T-helper 1 cell treated with Interleukin-12 subunit alpha and Interleukin-12 subunit beta and Interleukin-4 antibody, amounts not matched to agents 30 μg/mL and 1 μg/mL, for 36 hours (primary cell): ENCODE measurements around the gene SHISA8.
A peak's percentile ranks its signal among the peaks of the same experiment; 100 is the strongest.

Experiments
- H3K27ac Mint-ChIP-seq: one replicate; pipeline ENCODE4 v1.8.0; 2021; ENCODE audit warnings: mild to moderate bottlenecking, mixed read lengths
- H3K27me3 Mint-ChIP-seq: one replicate; pipeline ENCODE4 v1.8.0; 2021; ENCODE audit warnings: low read depth, mixed read lengths
- H3K36me3 Mint-ChIP-seq: one replicate; pipeline ENCODE4 v1.8.0; 2021; ENCODE audit warnings: low read depth, mixed read lengths
- H3K4me1 Mint-ChIP-seq: one replicate; pipeline ENCODE4 v1.8.0; 2021; ENCODE audit warnings: low read depth, mixed read lengths
- H3K4me3 Mint-ChIP-seq: one replicate; pipeline ENCODE4 v1.8.0; 2021; ENCODE audit warnings: mild to moderate bottlenecking, moderate library complexity, mixed read lengths
- H3K9me3 Mint-ChIP-seq: one replicate; pipeline ENCODE4 v1.8.0; 2021; ENCODE audit warnings: mixed read lengths

Gene SHISA8

DNA sequence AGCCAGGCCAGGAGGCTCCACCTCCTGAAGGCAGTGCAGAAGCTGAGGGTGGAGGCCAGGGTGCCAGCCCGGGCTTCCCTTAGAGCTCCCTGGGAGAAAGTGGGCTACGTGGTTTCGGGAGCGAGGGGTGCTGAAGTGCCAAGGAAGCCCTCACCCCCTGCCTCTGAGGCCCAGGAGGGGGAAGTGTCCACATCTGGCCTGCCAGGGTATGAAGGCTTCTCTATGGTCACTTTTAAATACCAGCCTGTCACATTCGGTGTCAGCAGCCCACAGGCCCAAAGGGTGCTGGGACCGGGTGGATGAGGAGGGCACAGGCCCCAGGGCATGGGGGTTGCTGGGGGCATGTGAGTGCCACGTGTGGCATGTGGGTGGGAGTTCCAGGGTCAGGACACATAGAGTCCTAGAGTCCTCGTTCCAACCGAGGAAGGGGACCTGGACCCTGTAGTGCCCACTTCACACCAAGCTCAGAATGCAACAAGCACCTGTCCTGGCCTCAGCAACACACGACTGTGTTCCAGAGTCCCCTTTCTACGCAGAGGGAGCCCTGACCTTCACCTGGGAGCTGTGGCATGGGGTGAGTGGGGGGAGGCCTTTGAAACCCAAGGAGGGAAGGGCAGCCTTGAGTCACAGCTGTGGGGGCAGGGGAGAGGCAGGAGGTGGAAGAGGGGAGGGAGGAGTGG lies 1.7 kb downstream of the SHISA8 start:
- H3K9me3 Mint-ChIP-seq, result no peaks in the 10 kb centered on the region
- peaks cover 23% of the 10 kb centered on the region for H3K4me1 Mint-ChIP-seq
- H3K27me3 Mint-ChIP-seq, result peaks cover 60% of the 10 kb centered on the region
- H3K36me3 Mint-ChIP-seq, result peaks cover 4% of the 10 kb centered on the region
- H3K27ac Mint-ChIP-seq, result no peak overlapping the region
- H3K4me3 Mint-ChIP-seq, result peak overlapping the region; percentile 62

DNA sequence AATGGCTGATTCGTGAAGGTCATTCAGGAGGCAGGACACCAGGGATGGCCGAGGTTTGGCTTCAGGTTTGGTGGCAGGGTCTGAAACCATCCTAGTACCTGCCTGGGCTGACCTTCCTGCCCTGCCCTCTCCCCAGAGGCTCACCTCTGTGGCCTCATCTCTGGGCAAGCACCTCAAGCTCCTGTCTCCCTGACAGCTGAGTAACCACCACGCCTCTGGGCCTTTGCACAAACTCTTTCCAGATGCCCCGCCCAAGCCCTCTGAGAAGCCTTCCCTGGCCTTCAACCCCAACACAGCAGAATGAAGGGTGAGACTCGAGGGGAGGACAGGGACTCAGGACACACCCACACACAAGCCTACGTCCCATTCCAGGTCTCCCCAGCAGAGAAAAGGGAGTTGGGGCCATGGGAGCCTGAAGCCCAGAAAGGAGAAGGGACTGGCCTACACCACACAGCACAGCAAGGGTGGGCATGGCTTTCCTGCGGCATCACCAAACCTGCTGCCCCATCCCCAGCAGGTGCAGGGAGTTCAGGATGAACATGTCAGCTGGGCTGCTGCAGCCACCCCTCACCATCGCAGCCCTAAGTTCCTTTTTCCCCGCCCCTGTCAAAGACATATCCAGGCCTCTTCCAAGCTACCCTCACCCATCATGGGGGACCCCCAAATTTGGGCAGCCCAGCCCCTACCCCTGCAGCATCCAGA lies 2.4 kb downstream of the SHISA8 start:
- no peaks in the 10 kb centered on the region for H3K9me3 Mint-ChIP-seq
- peaks cover 5% of the 10 kb centered on the region for H3K36me3 Mint-ChIP-seq
- H3K27ac Mint-ChIP-seq, result peak overlapping the region; percentile 29
- peaks cover 25% of the 10 kb centered on the region for H3K4me1 Mint-ChIP-seq
- H3K27me3 Mint-ChIP-seq, result peaks cover 56% of the 10 kb centered on the region
- peak overlapping the region; percentile 10 for H3K4me3 Mint-ChIP-seq

DNA sequence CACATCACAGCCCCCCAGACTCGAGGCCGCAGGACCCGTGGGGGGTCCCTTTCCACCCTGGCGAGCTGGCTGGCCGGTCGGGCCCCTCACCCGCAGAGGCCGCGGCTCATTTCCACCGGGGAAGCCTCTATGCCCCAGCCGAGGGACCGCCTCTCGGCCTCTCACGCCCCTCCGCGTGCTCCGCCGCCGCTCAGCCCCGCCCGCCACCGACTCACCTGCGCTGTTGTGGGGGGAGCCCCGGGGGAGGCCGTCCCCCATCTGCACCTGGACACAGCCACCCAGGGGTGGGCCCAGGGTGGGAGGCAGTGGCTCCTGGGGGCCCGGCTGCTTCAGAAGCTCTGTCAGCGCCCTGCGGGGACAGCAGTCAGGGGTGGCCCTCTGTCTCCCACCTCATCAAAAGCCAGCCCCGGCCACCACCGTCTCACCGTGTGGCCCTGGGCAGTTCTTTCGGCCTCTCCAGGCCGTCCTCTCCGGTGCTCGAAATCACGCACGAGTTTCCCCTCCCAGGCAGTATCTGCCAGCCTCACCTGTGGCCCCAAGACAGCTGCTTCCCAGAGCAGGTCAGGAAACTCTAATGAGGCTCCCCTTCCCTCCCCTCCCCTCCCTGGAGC lies 3.8 kb downstream of the SHISA8 start:
- no peaks in the 10 kb centered on the region for H3K9me3 Mint-ChIP-seq
- H3K4me3 Mint-ChIP-seq, result no peak overlapping the region
- peaks cover 27% of the 10 kb centered on the region for H3K4me1 Mint-ChIP-seq
- H3K27me3 Mint-ChIP-seq, result peaks cover 42% of the 10 kb centered on the region
- peaks cover 5% of the 10 kb centered on the region for H3K36me3 Mint-ChIP-seq
- no peak overlapping the region for H3K27ac Mint-ChIP-seq

DNA sequence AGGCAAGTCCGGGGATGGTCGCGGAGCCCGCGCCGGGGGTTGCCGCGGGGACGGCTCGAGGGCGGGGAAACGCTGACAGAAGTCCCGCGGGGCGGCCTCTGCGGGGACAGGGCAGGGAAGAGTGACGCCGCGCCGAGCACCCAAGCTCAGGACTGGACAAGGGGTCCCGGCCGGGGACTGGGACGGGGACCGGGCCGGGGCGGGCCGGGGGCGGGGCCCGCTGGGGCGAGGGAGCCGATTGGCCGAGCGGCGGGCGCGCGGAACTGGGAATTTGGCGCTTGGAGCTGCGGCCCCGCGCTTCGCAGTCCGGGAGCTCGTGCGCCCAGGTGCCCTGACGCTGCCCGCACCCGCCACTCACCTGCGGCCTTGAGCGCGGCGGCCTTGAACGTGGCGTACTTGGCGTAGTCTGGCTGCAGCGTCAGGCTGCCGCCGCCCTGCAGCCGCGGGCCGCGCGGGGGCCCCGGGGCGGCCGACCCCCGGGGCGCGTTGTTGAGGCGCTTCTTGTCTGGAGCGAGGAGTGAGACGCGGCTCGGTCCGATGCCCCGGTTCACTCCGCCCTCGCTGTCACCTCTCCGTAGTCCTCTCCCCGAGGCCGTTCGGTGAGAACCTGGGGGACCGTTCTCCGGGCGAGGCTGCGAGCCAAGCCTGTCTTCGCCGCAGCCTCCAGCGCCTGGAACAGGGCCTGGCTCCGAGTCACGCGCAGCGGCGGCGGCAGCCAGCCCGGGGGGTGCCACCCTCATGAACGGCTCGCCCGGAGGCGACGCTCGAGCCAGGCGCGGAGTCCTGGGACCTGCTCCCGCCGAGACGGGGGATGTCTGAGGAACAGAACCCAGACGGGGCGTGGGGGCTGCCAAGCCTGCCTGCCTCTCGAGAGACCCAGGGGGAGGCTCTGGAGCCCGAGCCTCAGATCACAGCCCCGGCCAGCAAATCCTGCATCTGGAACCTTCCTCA lies 4.5 kb downstream of the SHISA8 start:
- H3K4me3 Mint-ChIP-seq, result no peak overlapping the region
- peaks cover 11% of the 10 kb centered on the region for H3K36me3 Mint-ChIP-seq
- H3K4me1 Mint-ChIP-seq, result peaks cover 24% of the 10 kb centered on the region
- H3K27me3 Mint-ChIP-seq, result peaks cover 34% of the 10 kb centered on the region
- no peaks in the 10 kb centered on the region for H3K9me3 Mint-ChIP-seq
- H3K27ac Mint-ChIP-seq, result no peak overlapping the region

DNA sequence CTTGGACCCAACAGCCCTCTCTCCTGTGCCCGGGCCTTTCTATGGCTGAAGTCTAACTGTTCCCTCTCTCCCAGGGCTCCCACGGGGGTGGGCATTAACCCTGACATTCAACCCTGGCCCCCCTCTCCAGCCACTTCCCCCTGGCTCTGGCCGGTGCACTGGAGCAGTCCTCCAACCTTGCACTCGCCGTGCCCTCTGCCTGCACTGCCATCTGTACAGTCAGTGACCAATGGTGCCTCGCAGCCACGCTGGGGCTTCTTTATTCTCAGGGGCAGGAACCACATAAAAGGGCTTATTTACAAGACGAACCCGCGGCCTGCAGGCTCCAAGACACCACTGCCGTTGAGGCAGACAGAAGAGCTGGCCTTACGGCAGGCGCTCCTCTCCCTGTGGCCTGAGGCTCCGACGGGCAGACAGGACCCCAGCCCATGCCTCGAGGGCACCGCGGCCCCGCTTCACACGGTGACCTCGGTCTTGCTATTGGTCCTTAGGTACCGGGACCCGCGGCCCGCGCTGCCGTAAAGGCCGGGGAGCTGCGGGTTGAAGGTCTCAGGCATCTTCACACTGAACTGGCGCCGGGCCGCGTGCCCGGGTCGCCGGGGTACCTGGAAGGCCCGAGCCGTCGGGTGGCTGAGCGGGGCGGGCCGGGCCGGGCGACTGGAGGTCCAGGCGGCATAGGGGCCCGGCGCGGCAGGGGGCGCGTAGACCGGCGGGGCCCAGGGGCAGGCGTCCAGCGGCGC lies 5.4 kb downstream of the SHISA8 start:
- peaks cover 24% of the 10 kb centered on the region for H3K4me1 Mint-ChIP-seq

DNA sequence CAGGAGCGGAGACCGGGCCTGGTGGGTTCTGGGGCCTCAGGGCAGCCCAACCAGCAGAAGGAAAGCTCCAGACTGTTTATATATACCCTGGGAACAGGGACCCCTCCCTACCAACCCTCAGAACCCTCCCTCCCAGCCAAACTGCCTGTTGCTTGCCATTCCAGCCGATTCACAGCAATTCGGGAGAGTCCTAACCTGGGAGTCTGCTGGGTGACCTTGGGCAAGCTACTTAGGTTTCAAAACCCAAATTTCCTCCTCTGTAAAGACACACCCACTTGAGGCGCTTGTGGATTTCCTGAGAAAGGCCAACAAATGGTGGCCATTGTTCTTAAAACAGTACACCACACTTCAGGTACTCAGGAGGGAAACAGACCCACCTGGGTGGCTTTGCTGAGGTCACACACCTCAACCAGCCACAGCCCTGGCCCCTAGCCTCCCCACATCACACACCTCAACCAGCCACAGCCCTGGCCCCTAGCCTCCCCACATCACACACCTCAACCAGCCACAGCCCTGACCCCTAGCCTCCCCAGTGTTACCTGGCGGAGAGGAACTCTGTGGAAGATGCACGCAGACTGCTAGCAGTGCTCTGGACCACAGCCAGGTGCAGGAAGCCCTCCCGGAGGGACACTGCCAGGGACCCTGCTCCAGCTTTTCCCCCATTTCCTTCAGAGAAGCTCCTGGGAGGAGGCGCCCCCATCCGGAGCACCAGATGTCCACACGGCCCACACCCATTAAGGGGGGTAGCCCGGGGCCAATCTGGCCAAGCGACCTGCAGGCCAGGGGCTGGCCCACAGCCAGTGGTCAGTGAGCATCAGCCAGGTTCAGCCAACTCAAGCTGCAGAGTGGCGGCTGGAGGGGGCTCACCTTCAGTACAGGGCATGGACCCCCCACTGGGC lies 6.2 kb downstream of the SHISA8 start:
- peaks cover 33% of the 10 kb centered on the region for H3K27me3 Mint-ChIP-seq
- H3K36me3 Mint-ChIP-seq, result peaks cover 12% of the 10 kb centered on the region
- H3K27ac Mint-ChIP-seq, result peak overlapping the region; percentile 62
- no peaks in the 10 kb centered on the region for H3K9me3 Mint-ChIP-seq
- peaks cover 24% of the 10 kb centered on the region for H3K4me1 Mint-ChIP-seq
- peak overlapping the region; percentile 72 for H3K4me3 Mint-ChIP-seq

More for the DNA sequence above, 5.4 kb downstream of the SHISA8 start:
- Mint-ChIP-seq H3K36me3 (peaks cover 11% of the 10 kb centered on the region), H3K9me3 (no peaks in the 10 kb centered on the region), H3K27ac (peak overlapping the region; percentile 26), H3K27me3 (peaks cover 33% of the 10 kb centered on the region), H3K4me3 (peak overlapping the region; percentile 17)

DNA sequence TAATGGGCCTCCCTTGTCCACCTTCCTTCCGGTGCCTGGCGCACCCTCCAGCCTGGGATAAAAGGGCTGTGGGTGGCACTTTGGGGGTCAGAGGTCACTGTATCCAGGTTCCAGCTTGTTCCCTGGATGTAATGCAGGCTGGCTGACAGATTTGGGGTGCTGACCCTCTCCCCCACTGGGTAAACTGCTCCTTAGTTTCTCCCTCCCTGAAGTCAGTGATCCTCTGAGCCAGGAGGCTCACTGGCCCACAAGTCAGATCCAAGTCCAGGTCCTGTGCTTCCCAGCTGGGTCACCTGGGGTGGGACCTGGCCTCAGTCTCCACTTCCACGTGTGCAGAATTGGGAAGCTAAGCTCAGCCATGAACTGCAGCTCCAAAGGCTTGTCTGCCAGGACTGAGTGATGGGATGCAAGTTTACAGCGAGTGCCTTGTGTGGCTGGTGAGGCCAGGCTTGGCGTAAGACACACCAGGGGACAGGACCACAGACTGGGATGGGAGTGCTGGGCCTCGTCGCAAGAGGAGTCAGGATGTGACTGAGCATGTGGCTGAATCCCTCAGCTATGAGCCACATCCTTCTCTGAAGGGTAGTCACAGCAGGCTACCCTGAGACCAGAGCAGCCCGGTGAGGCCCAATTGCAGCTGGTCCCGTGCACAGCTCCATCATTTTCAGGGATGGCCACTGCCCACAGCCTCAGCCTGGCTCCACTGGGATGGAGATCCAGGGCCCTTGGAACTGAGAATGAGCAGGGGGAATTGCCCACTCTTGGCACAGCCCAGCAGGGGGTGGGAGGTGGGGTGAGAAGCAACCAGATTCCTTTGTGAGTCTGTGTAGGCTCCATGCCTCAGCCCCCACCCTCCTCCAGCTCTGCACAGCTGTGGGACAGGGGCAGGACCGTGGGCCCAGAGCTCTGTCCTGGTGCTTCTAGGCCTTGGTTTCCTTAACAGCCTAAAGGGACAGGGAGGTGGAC lies 7.2 kb downstream of the SHISA8 start:
- no peak overlapping the region for H3K4me3 Mint-ChIP-seq
- peaks cover 25% of the 10 kb centered on the region for H3K27me3 Mint-ChIP-seq
- peaks cover 16% of the 10 kb centered on the region for H3K36me3 Mint-ChIP-seq
- H3K9me3 Mint-ChIP-seq, result no peaks in the 10 kb centered on the region
- H3K4me1 Mint-ChIP-seq, result peaks cover 22% of the 10 kb centered on the region
- H3K27ac Mint-ChIP-seq, result no peak overlapping the region

DNA sequence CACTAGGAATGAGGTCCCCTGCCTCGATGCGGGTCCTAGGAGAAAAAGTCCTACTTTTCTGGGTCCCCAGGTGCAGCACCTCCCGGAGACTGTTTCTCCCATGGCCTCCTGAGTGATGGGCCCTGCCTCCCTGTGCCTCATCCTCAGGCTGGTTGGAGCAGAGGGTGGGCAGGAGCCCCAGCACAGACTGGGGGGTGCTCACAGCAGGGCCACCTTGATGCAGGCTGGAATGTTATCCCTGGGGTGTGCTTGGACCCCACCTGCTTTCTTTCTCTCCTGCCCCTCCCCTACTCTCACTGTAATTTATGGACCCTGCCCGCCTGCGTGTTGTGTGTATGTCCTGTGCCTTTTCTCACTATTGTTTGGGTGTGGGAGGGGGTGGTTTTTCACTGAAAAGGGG lies 8.1 kb downstream of the SHISA8 start:
- peaks cover 22% of the 10 kb centered on the region for H3K4me1 Mint-ChIP-seq
- H3K9me3 Mint-ChIP-seq, result no peaks in the 10 kb centered on the region
- peaks cover 16% of the 10 kb centered on the region for H3K36me3 Mint-ChIP-seq
- H3K27me3 Mint-ChIP-seq, result peaks cover 16% of the 10 kb centered on the region
- H3K4me3 Mint-ChIP-seq, result no peak overlapping the region
- no peak overlapping the region for H3K27ac Mint-ChIP-seq

DNA sequence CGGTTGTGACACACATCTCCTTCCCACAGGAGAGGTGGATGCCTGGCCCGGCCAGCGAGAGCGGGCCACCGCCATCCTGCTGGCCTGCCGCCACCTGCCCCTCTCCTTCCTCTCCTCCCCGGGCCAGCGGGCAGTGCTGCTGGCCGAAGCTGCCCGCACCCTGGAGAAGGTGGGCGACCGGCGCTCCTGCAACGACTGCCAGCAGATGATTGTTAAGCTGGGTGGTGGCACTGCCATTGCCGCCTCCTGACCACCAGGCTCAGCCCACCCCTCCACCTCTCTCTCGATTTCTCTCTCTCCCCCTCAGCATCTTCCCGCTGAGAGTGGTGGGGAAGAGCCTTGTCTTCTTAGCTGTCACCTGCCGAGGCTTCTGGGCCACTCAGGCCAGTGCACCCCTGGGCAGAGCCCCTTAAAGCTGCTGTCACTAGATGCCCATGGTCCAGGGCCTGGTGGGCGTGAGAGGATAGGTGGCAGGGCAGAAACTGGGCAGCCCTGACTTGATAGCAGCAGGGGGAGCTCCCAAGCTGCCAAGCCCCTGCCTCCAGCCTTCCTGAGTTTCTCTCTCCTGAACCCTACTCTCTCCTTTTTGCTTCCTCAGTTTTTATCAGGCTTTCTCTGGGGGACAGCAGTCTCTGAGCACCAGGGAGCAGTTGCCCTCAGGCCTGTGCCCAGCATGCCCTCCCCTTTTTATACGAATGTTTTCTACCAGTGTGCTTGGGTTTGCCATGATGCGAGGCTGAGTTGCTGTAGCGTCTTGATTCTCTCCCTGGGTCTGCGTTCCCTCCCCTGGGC lies 9.3 kb downstream of the SHISA8 start:
- peak overlapping the region; percentile 7 for H3K27ac Mint-ChIP-seq
- H3K36me3 Mint-ChIP-seq, result peaks cover 16% of the 10 kb centered on the region

DNA sequence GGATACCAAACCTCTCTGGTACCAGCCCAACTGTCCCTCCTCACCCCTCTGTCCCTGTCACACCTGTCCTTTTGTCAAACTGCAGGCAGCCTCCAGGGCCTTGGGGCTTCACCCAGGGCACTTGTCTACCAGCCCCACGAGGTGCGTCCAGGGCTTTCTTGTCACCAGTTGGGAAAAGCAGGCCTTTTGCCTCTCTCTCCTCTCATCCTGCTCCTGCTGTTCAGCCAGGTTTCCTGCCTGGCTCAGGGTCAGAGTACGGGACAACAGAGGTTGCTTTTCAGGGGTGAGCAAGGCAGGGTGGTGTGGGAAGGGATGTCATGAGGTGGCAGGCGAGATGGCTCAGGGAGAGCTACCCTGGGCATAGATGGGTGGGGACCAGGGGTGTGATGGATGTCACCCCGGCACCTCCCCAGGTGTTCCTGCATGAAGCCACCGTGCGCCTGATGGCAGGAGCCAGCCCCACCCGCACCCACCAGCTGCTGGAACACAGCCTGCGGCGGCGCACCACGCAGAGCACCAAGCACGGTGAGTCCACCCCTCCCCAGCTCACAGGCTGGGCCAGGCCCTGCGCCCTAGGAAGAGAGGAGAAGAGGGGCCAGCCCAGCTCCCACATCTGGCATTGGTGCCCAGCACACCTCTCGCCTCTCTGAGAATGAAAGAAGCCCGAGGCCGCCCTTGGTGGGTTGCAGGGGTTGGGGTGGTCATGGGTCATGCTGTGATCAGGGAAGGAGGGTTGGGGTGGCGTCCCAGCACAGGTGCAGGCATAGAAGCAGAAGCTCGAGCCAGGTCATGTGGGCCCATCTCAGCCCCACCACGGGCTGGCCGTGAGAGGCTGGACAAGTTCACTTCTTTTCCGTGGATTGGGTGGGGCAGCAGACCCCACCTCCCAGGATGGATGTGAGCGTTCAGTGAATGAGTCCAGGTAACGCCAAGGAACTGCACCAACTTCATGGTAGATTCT lies 10.1 kb downstream of the SHISA8 start:
- Mint-ChIP-seq H3K27ac (no peak overlapping the region), H3K9me3 (no peaks in the 10 kb centered on the region), H3K4me3 (no peak overlapping the region), H3K27me3 (peaks cover 9% of the 10 kb centered on the region), H3K36me3 (peaks cover 20% of the 10 kb centered on the region), H3K4me1 (peaks cover 18% of the 10 kb centered on the region)

More for the DNA sequence above, 9.3 kb downstream of the SHISA8 start:
- no peak overlapping the region for H3K4me3 Mint-ChIP-seq
- peaks cover 9% of the 10 kb centered on the region for H3K27me3 Mint-ChIP-seq
- peaks cover 18% of the 10 kb centered on the region for H3K4me1 Mint-ChIP-seq
- H3K9me3 Mint-ChIP-seq, result no peaks in the 10 kb centered on the region
